Hepatocyte (in vitro differentiated cells): Measurements from ENCODE around the gene HERC3. TPM values are rescaled to one million over a fixed set of nuclear protein-coding genes. Genes with fewer than 3 reads are reported as not detected.

Experiments
- DNase-seq: peaks from one replicate; pipeline ENCODE4 v3.0.0-alpha.2; 2016; ENCODE audit warnings: low spot score
- H2AFZ ChIP-seq: fragments of 200-600 bp; sonication (generic); 2 replicates; pipeline ENCODE4 v1.6.0; 2016; ENCODE audit warnings: antibody characterized with exemption, mild to moderate bottlenecking
- H3K27ac ChIP-seq: fragments of 200-600 bp; sonication (generic); 2 replicates; pipeline ENCODE4 v1.5.1; 2016; ENCODE audit warnings: mild to moderate bottlenecking
- H3K27me3 ChIP-seq: fragments of 200-600 bp; sonication (generic); 2 replicates; pipeline ENCODE4 v1.6.1; 2016
- H3K36me3 ChIP-seq: fragments of 200-600 bp; sonication (generic); replicated peaks from 2 replicates; pipeline ENCODE4 v1.5.1; 2016; ENCODE audit warnings: low read depth; ENCODE audit not compliant: insufficient read depth
- H3K4me1 ChIP-seq: fragments of 200-600 bp; sonication (generic); 2 replicates; pipeline ENCODE4 v1.5.1; 2016; ENCODE audit warnings: mild to moderate bottlenecking, moderate library complexity; ENCODE audit not compliant: insufficient read depth
- H3K4me2 ChIP-seq: fragments of 200-600 bp; sonication (generic); 2 replicates; pipeline ENCODE4 v1.6.0; 2016
- H3K4me3 ChIP-seq: fragments of 200-600 bp; sonication (generic); 2 replicates; pipeline ENCODE4 v1.5.1; 2016; ENCODE audit warnings: mild to moderate bottlenecking
- H3K79me2 ChIP-seq: fragments of 200-600 bp; sonication (generic); 2 replicates; pipeline ENCODE4 v1.6.0; 2017; ENCODE audit warnings: mild to moderate bottlenecking
- H3K9me2 ChIP-seq: fragments of 200-600 bp; sonication (generic); replicated peaks from 2 replicates; pipeline ENCODE4 v1.6.0; 2017; ENCODE audit warnings: mild to moderate bottlenecking; ENCODE audit not compliant: insufficient read depth
- H3K9me3 ChIP-seq: fragments of 200-600 bp; sonication (generic); 2 replicates; pipeline ENCODE4 v1.5.1; 2016; ENCODE audit warnings: low read depth, mild to moderate bottlenecking
- H4K20me1 ChIP-seq: fragments of 200-600 bp; sonication (generic); 2 replicates; pipeline ENCODE4 v1.6.0; 2016; ENCODE audit warnings: mild to moderate bottlenecking; ENCODE audit not compliant: insufficient read depth, poor library complexity, severe bottlenecking
- CTCF ChIP-seq: fragments of 200-600 bp; sonication (generic); IDR thresholded peaks from 2 replicates; pipeline ENCODE4 v1.5.1; 2016; ENCODE audit warnings: antibody characterized with exemption, mild to moderate bottlenecking; ENCODE audit not compliant: poor library complexity
- EZH2 ChIP-seq: fragments of 200-600 bp; sonication (generic); IDR thresholded peaks from 2 replicates; pipeline ENCODE4 v1.6.1; 2016; ENCODE audit warnings: antibody characterized with exemption, mild to moderate bottlenecking, borderline replicate concordance
- EZH2phosphoT487 ChIP-seq: fragments of 200-600 bp; sonication (generic); IDR thresholded peaks from one replicate; pipeline ENCODE4 v1.6.1; 2018; ENCODE audit warnings: antibody characterized with exemption, mild to moderate bottlenecking, low read depth, moderate library complexity; ENCODE audit not compliant: unreplicated experiment, severe bottlenecking
- WGBS: methylation state at CpG from one replicate; pipeline ENCODE4 v1.1.6; 2016; ENCODE audit warnings: low lambda C conversion rate; ENCODE audit errors: missing lambda C conversion rate; 5-methylcytosine and 5-hydroxymethylcytosine counted together
- polyA plus RNA-seq: library from polyadenylated mRNA; unstranded; fragments of >200 nt; fragmentation: Nextera tagmentation; extraction: Ambion mirVana; gene quantifications from 2 replicates; pipeline ENCODE4 v1.2.1, GENCODE V29; 2016
- total RNA-seq: library from RNA; depleted of rRNA; stranded (reverse); fragments of >200 nt; gene quantifications from 2 replicates; pipeline ENCODE4 v1.2.3, GENCODE V29; 2014

HERC3 gene
- total and polyA plus RNA-seq, 2 experiments from 2014 or later: 8.6 to 13.2 TPM

- no peak for TF ChIP-seq EZH2phosphoT487
- no peak for TF ChIP-seq EZH2
- TF ChIP-seq CTCF: no peak
- no peak overlapping the region for H2AFZ ChIP-seq
- H3K9me2 ChIP-seq: no peaks in the 10 kb centered on the region
- H3K4me2 ChIP-seq: no peak overlapping the region
- DNase-seq: no peak
- H3K79me2 ChIP-seq: no peaks in the 10 kb centered on the region
- H3K36me3 ChIP-seq: no peaks in the 10 kb centered on the region
- peaks cover 8% of the 10 kb centered on the region for H3K4me1 ChIP-seq
- no peaks in the 10 kb centered on the region for H4K20me1 ChIP-seq
- no peaks in the 10 kb centered on the region for H3K27me3 ChIP-seq
- WGBS: 65% methylated on average over 2 of the region's 2 CpGs
- no peak overlapping the region for H3K4me3 ChIP-seq
- H3K9me3 ChIP-seq: no peaks in the 10 kb centered on the region
- H3K27ac ChIP-seq: no peak overlapping the region
Observed at GRCh38 chr4:88582493-88582892, 9.8 kb upstream of the HERC3 start.

- no peak for DNase-seq
- 90% methylated on average over 3 of the region's 3 CpGs for WGBS
- no peak for TF ChIP-seq EZH2phosphoT487
Observed at GRCh38 chr4:88583631-88584470, 8.4 kb upstream of the HERC3 start.

GRCh38 chr4:88584471-88584900 lies 7.8 kb upstream of the HERC3 start:
- peaks cover 11% of the 10 kb centered on the region for H3K4me1 ChIP-seq
- no peak overlapping the region for H3K4me3 ChIP-seq
- H3K27me3 ChIP-seq: no peaks in the 10 kb centered on the region
- WGBS: 69% methylated on average over 2 of the region's 2 CpGs
- no peak overlapping the region for H2AFZ ChIP-seq
- H3K79me2 ChIP-seq: no peaks in the 10 kb centered on the region
- H3K27ac ChIP-seq: no peak overlapping the region
- no peaks in the 10 kb centered on the region for H3K9me3 ChIP-seq
- TF ChIP-seq CTCF (no peak), EZH2 (no peak), EZH2phosphoT487 (no peak)
- H3K4me2 ChIP-seq: no peak overlapping the region
- H3K36me3 ChIP-seq: no peaks in the 10 kb centered on the region
- no peak for DNase-seq
- no peaks in the 10 kb centered on the region for H3K9me2 ChIP-seq
- no peaks in the 10 kb centered on the region for H4K20me1 ChIP-seq

More at GRCh38 chr4:88583631-88584470, 8.4 kb upstream of the HERC3 start:
- Histone ChIP-seq H3K27me3 (no peaks in the 10 kb centered on the region), H3K4me2 (no peak overlapping the region), H3K4me1 (peaks cover 11% of the 10 kb centered on the region), H2AFZ (no peak overlapping the region), H3K9me3 (no peaks in the 10 kb centered on the region), H3K4me3 (no peak overlapping the region), H4K20me1 (no peaks in the 10 kb centered on the region), H3K36me3 (no peaks in the 10 kb centered on the region), H3K9me2 (no peaks in the 10 kb centered on the region), H3K27ac (no peak overlapping the region), H3K79me2 (no peaks in the 10 kb centered on the region)

GRCh38 chr4:88585917-88586316 lies 6.4 kb upstream of the HERC3 start:
- Histone ChIP-seq H3K9me3 (no peaks in the 10 kb centered on the region), H3K27ac (no peak overlapping the region), H3K27me3 (no peaks in the 10 kb centered on the region), H3K79me2 (no peaks in the 10 kb centered on the region), H3K9me2 (no peaks in the 10 kb centered on the region), H3K4me1 (peaks cover 12% of the 10 kb centered on the region), H3K36me3 (no peaks in the 10 kb centered on the region), H2AFZ (no peak overlapping the region), H3K4me2 (no peak overlapping the region), H4K20me1 (no peaks in the 10 kb centered on the region), H3K4me3 (no peak overlapping the region)
- DNase-seq: no peak
- 72% methylated on average over 3 of the region's 3 CpGs for WGBS
- TF ChIP-seq EZH2phosphoT487 (no peak), CTCF (no peak), EZH2 (no peak)
